Skin of body (tissue), 3 donors: ENCODE measurements around the gene CDK8. TPM values are rescaled to one million over a fixed set of nuclear protein-coding genes. Genes with fewer than 3 reads are reported as not detected.

Source experiments
- DNase-seq: peaks from one replicate; lab custom pipeline; 2025; lab: John Stamatoyannopoulos, UW
- small RNA-seq: library from RNA; depleted of rRNA; stranded (forward); fragments of <200 nt; gene quantifications from one replicate; pipeline ENCODE3, GENCODE V24; 2014; ENCODE audit warnings: low replicate concordance
- total RNA-seq: library from RNA; depleted of rRNA; stranded (reverse); fragments of >200 nt; gene quantifications from one replicate; pipeline ENCODE4 v1.2.3, GENCODE V29; 2014

The CDK8 gene
- total RNA-seq, 1 donor from 2014 or later: 13.3 TPM

DNA sequence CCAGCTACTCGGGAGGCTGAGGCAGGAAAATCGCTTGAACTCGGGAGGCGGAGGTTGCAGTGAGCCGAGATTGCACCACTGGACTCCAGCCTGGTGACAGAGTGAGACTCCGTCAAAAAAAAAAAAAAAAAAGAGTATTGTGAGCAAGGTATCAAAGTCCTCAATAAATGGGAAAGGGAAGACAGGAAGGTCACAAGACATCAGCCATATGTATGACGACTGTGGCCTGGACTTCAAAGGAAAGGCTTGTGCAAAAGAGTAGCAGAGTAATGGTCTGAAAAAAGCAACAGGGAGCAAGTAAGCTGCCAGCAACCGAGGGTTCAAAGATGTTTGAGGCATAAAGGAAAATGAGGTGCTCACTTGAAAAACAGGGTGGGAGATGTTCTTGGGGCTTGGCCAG is 187.5 kb downstream of the CDK8 start:
- DNase-seq: no peak

- DNase-seq: peak; percentile 48
Measured at GRCh38 chr13:26442541-26442940, 188.6 kb downstream of the CDK8 start.

GRCh38 chr13:26445092-26445491 is 191.2 kb downstream of the CDK8 start:
- DNase-seq: no peak

- DNase-seq: no peak
Measured at GRCh38 chr13:26446751-26447150, 192.8 kb downstream of the CDK8 start.

DNA sequence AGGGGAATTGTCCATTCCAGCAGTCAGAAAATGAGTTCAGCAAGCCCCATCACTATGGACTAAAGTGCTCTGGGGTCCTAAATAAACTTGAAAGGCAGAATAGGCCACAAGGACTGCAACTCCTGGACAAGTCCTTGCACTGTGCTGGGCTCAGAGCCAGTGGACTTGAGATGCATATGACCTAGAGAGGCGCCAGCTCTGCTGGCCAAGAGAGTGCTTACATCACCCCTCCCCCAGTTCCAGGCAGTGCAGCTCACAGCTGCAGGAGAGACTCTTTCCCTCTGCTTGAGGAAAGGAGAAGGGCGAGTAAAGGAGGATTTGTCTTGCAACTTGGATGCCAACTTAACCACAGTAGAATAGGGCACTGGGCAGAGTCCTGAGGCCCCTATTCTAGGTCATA is 194.1 kb downstream of the CDK8 start:
- no peak for DNase-seq

GRCh38 chr13:26449063-26449848 is 195.3 kb downstream of the CDK8 start:
- no peak for DNase-seq

Small RNA genes lying within 50 kb of the gene (small RNA-seq; reads per million reads assigned to genes)
- gene RF02271: not detected

Other genes starting within 250 kb of the CDK8 start
- 38.3 TPM for gene SHISA2, start 202.1 kb upstream of the CDK8 start, total RNA-seq
- 27.4 TPM for gene RNF6, start 31.8 kb upstream of the CDK8 start, total RNA-seq